Upper lobe of left lung (tissue), 6 donors: ENCODE measurements around the gene VPS29. TPM values are rescaled to one million over a fixed set of nuclear protein-coding genes. Genes with fewer than 3 reads are reported as not detected.

Source experiments
- ATAC-seq, 2 donors: fragments of 200-7000 bp; cut with Tn5 transposase; one replicate each; pipeline ENCODE4 v1.9.1; 2022; ENCODE audit warnings: mild to moderate bottlenecking in 2 of 2, moderate library complexity in 2 of 2; ENCODE audit not compliant: low FRiP score in 2 of 2
- DNase-seq, 2 donors: peaks; one replicate each; pipeline ENCODE4 v3.0.0-alpha.2; 2019 to 2020
- H3K27ac ChIP-seq, 4 donors: fragments of 200-600 bp; sonication (generic); one replicate each; pipeline ENCODE4 v1.5.1; 2016 to 2019
- H3K27me3 ChIP-seq, 4 donors: fragments of 200-600 bp; sonication (generic); one replicate each; pipeline ENCODE4 v1.5.1; 2017 to 2019
- H3K36me3 ChIP-seq, 4 donors: fragments of 200-600 bp; sonication (generic); one replicate each; pipeline ENCODE4 v1.5.1; 2016 to 2019
- H3K4me1 ChIP-seq, 4 donors: fragments of 200-600 bp; sonication (generic); one replicate each; pipeline ENCODE4 v1.5.1; 2018 to 2019
- H3K4me3 ChIP-seq, 4 donors: fragments of 200-600 bp; sonication (generic); one replicate each; pipeline ENCODE4 v1.5.1; 2017 to 2019; ENCODE audit warnings: mild to moderate bottlenecking in 2 of 4, moderate library complexity in 1 of 4
- H3K9me3 ChIP-seq, 4 donors: fragments of 200-600 bp; sonication (generic); one replicate each; pipeline ENCODE4 v1.5.1; 2018 to 2019
- EP300 ChIP-seq, 4 donors: sonication (generic); formaldehyde crosslinking; IDR thresholded peaks; one replicate each; pipeline ENCODE4 v1.5.1; 2017; ENCODE audit warnings: antibody characterized with exemption in 4 of 4, control low read depth in 2 of 4
- POLR2A ChIP-seq, 4 donors: fragments of 450-650 bp; IDR thresholded peaks; one replicate each; pipeline ENCODE4 v1.5.1; 2016 to 2017; ENCODE audit warnings: antibody characterized with exemption in 4 of 4, mild to moderate bottlenecking in 2 of 4
- POLR2AphosphoS5 ChIP-seq, 2 donors: sonication (generic); formaldehyde crosslinking; IDR thresholded peaks; one replicate each; pipeline ENCODE4 v1.5.1; 2017; ENCODE audit warnings: antibody characterized with exemption in 2 of 2
- WGBS, 2 donors: methylation state at CpG; one replicate each; pipeline ENCODE4 v1.1.5; 2017 to 2018; 5-methylcytosine and 5-hydroxymethylcytosine counted together
- total RNA-seq, 6 donors: library from RNA; depleted of rRNA in 4 of 6; stranded (reverse); fragments of >200 nt in 4 of 6; gene quantifications; one replicate each; pipeline versions ENCODE4 v1.1.0 to v1.2.1, GENCODE V29; 2016 to 2021
- TF ChIP-seq, protein P1 (sequence below), 6 experiments: fragments of 450-650 bp in 4 of 6; fragments of 200-600 bp in 2 of 6; sonication (generic) in 2 of 6; IDR thresholded peaks; one replicate each; pipeline ENCODE4 v1.5.1; 2016 to 2019; ENCODE audit warnings: antibody characterized with exemption in 6 of 6
- donor health status: DM: no; HTN: no; CAD: no; lungs with moderate emphysema.
- donor health status: DM: no; HTN: yes; CAD: no; lungs with severe emphysema.

VPS29 gene
- total RNA-seq, 6 donors from 2014 or later, result 29.9 to 102 (median 86.7) TPM

DNA sequence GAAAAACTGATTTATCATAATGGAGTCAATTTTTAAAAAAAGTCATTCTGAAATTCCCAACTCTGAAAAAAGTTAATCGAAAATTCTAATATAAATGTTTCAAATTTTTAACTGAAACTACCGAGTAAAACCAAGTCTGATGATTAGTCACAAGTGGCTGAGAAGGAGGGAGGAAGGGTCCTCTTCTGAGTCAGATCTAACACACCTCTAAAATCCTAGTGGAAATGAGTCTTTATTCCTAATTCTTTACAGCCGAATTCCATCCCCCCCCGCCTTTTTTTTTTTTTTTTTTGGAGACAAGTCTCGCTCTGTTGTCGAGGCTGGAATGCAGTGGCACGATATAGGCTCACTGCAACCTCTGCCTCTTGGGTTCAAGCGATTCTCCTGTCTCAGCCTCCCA is 38.1 kb upstream of the VPS29 start:
- 88 to 94% methylated on average over 8 of the region's 8 CpGs for WGBS, 2 donors
- Histone ChIP-seq H3K27ac (no peak overlapping the region), H3K4me1 (peaks cover 6 to 31% (median 29%) of the 10 kb centered on the region in 4 donors), H3K27me3 (no peaks in the 10 kb centered on the region), H3K4me3 (no peak overlapping the region), H3K9me3 (no peaks in the 10 kb centered on the region), H3K36me3 (peaks cover 7 to 49% (median 28%) of the 10 kb centered on the region in 4 donors)
- TF ChIP-seq EP300 (IDR thresholded peaks at IDR 0.05), result no peak
- TF ChIP-seq POLR2A (IDR thresholded peaks at IDR 0.05), result no peak
- TF ChIP-seq POLR2AphosphoS5 (IDR thresholded peaks at IDR 0.05), result no peak
- TF ChIP-seq, protein P1, sequence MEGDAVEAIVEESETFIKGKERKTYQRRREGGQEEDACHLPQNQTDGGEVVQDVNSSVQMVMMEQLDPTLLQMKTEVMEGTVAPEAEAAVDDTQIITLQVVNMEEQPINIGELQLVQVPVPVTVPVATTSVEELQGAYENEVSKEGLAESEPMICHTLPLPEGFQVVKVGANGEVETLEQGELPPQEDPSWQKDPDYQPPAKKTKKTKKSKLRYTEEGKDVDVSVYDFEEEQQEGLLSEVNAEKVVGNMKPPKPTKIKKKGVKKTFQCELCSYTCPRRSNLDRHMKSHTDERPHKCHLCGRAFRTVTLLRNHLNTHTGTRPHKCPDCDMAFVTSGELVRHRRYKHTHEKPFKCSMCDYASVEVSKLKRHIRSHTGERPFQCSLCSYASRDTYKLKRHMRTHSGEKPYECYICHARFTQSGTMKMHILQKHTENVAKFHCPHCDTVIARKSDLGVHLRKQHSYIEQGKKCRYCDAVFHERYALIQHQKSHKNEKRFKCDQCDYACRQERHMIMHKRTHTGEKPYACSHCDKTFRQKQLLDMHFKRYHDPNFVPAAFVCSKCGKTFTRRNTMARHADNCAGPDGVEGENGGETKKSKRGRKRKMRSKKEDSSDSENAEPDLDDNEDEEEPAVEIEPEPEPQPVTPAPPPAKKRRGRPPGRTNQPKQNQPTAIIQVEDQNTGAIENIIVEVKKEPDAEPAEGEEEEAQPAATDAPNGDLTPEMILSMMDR (IDR thresholded peaks at IDR 0.05), result no peak
- DNase-seq, result no peak
- ATAC-seq, result no peak

- 87 to 93% methylated on average over 5 of the region's 5 CpGs for WGBS, 2 donors
- Histone ChIP-seq H3K4me3 (no peak overlapping the region), H3K27me3 (no peaks in the 10 kb centered on the region), H3K4me1 (peaks cover 6 to 27% (median 19%) of the 10 kb centered on the region in 4 donors), H3K27ac (peak overlapping the region in 1 of 4 donors; percentile 16), H3K36me3 (peaks cover 7 to 49% (median 26%) of the 10 kb centered on the region in 4 donors), H3K9me3 (no peaks in the 10 kb centered on the region)
- DNase-seq, result no peak
- TF ChIP-seq, protein P1 (IDR thresholded peaks at IDR 0.05), result no peak
- TF ChIP-seq POLR2A (IDR thresholded peaks at IDR 0.05) (no peak), EP300 (IDR thresholded peaks at IDR 0.05) (no peak), POLR2AphosphoS5 (IDR thresholded peaks at IDR 0.05) (no peak)
- no peak for ATAC-seq
Measured at GRCh38 chr12:110538869-110539622, 37.1 kb upstream of the VPS29 start.

- peak overlapping the region; percentile 13 to 40 (median 20) for H3K27ac ChIP-seq
- WGBS, 2 donors, result 58 to 81% methylated on average over 8 to 9 of the region's 9 CpGs
- no peaks in the 10 kb centered on the region for H3K27me3 ChIP-seq
- H3K9me3 ChIP-seq, result no peaks in the 10 kb centered on the region
- no peak overlapping the region for H3K4me3 ChIP-seq
- DNase-seq (peak in 1 of 2 donors; percentile 84), ATAC-seq (peak; percentile 32 to 86)
- TF ChIP-seq, protein P1 (IDR thresholded peaks at IDR 0.05), result no peak
- TF ChIP-seq EP300 (IDR thresholded peaks at IDR 0.05) (no peak), POLR2AphosphoS5 (IDR thresholded peaks at IDR 0.05) (peak in 1 of 2 donors; percentile 9), POLR2A (IDR thresholded peaks at IDR 0.05) (no peak)
- H3K4me1 ChIP-seq, result peaks cover 2 to 15% (median 9%) of the 10 kb centered on the region in 4 donors
- peaks cover 7 to 49% (median 26%) of the 10 kb centered on the region in 4 donors for H3K36me3 ChIP-seq
Measured at GRCh38 chr12:110537605-110538409, 35.9 kb upstream of the VPS29 start.

GRCh38 chr12:110536834-110537604 is 35.1 kb upstream of the VPS29 start:
- Histone ChIP-seq H3K36me3 (peaks cover 7 to 49% (median 26%) of the 10 kb centered on the region in 4 donors), H3K27me3 (no peaks in the 10 kb centered on the region), H3K27ac (peak overlapping the region; percentile 13 to 40 (median 20)), H3K4me3 (no peak overlapping the region), H3K9me3 (no peaks in the 10 kb centered on the region), H3K4me1 (peaks cover 0 to 7% (median 4%) of the 10 kb centered on the region in 4 donors)
- ATAC-seq, result no peak
- TF ChIP-seq POLR2AphosphoS5 (IDR thresholded peaks at IDR 0.05), result no peak
- TF ChIP-seq EP300 (IDR thresholded peaks at IDR 0.05), result no peak
- 70 to 86% methylated on average over 4 of the region's 4 CpGs for WGBS, 2 donors
- no peak for DNase-seq
